Measurements from ENCODE around the gene KCNQ2. TPM values are rescaled to one million over a fixed set of nuclear protein-coding genes. Genes with fewer than 3 reads are reported as not detected.

The KCNQ2 gene
- total RNA-seq, 1 experiment from 2014 or later = 86.5 TPM

GRCh38 chr20:63497946-63498935 lies 25.8 kb upstream of the KCNQ2 start:
- DNase-seq (ENCODE audit: low read depth, low spot score) (no peak), ATAC-seq (peak; percentile 46)
- Histone ChIP-seq H3K79me2 (ENCODE audit: insufficient read depth, low read length) (peaks cover 48% of the 10 kb centered on the region), H3K9me2 (ENCODE audit: insufficient read depth) (no peaks in the 10 kb centered on the region), H3K9ac (ENCODE audit: low read length) (peak overlapping the region; percentile 78), H3K4me3 (replicated peaks in 1 of 2; ENCODE audit: low read depth in 1 of 2, low read length in 2 of 2) (peak overlapping the region; percentile 82 to 84), H3K36me3 (ENCODE audit: control insufficient read depth in 1 of 2, insufficient read depth in 2 of 2, low read length in 2 of 2) (peaks cover 17 to 39% of the 10 kb centered on the region in 2 experiments; a peak in 3 of 4 replicates), H4K20me1 (ENCODE audit: insufficient read depth) (no peaks in the 10 kb centered on the region), H3K27me3 (ENCODE audit: insufficient read depth, low read length) (no peaks in the 10 kb centered on the region), H3K27ac (ENCODE audit: low read depth, low read length) (peak overlapping the region; percentile 77), H3K4me2 (ENCODE audit: low read length) (peak overlapping the region; percentile 95), H3K9me3 (ENCODE audit: control insufficient read depth in 1 of 2, insufficient read depth in 1 of 2, low read depth in 1 of 2, low read length in 2 of 2) (no peaks in the 10 kb centered on the region), H3K4me1 (ENCODE audit: control insufficient read depth in 1 of 2, insufficient read depth in 2 of 2, low read length in 2 of 2) (peaks cover 23 to 43% of the 10 kb centered on the region in 2 experiments), H2AFZ (ENCODE audit: low read depth, low read length, poor library complexity, severe bottlenecking) (no peak overlapping the region)
- ChIA-PET RAD21 (ENCODE audit: low non-redundant PET in 1 of 2, low total read pairs in 2 of 2, uncharacterized antibody in 2 of 2, unreplicated experiment in 2 of 2) (interaction anchor here in 1 of 2 experiments (1.0 kb wide), 1 partner anchor 22 kb away, joined by 3 read pairs; the partner anchor contains the start of gene PPDPF), CTCF (no interaction called here), POLR2A (interaction anchor here (1.7 kb wide), 1 partner anchor 15 kb away, joined by 5 read pairs; no protein-coding TSS in a partner anchor)
- TF ChIP-seq ZBTB33 (IDR thresholded peaks at IDR 0.05; ENCODE audit: extremely low read depth, insufficient replicate concordance, low read length) (no peak), EGR1 (IDR thresholded peaks at IDR 0.05; ENCODE audit: low read depth) (no peak), POLR2AphosphoS5 (IDR thresholded peaks at IDR 0.05; ENCODE audit: low read depth, low read length) (0 out of 2 replicates have a peak, but pooled peaks have one; percentile 34)
- intact Hi-C loops (cut with micrococcal nuclease) = no loop called here
- BruUV-seq (replicated peaks) = TSS peak; percentile 50

Data from HCT116 (cell line).